CD14-positive monocyte (primary cell): Measurements from ENCODE around the gene RAD50. TPM values are rescaled to one million over a fixed set of nuclear protein-coding genes. Genes with fewer than 3 reads are reported as not detected.

Experiments
- DNase-seq, 3 donors: peaks; one replicate each; pipeline ENCODE4 v3.0.0-alpha.2; 2011 to 2022
- H2AFZ ChIP-seq: 2 replicates; pipeline ENCODE4 v1.6.0; 2012; ENCODE audit warnings: mild to moderate bottlenecking, low read depth, low read length, inconsistent platforms; ENCODE audit not compliant: insufficient read depth, poor library complexity, severe bottlenecking
- H3K27ac ChIP-seq, 2 donors: 1 replicate in 1 of 2; 2 replicates in 1 of 2; pipeline ENCODE4 v1.5.1; 2012 to 2013; ENCODE audit warnings: low read length in 2 of 2, control low read depth in 1 of 2, inconsistent platforms in 1 of 2, low read depth in 1 of 2, mild to moderate bottlenecking in 1 of 2
- H3K27me3 ChIP-seq, 2 donors: one replicate each; pipeline versions ENCODE4 v1.6.0 to v1.6.1; 2011 to 2013; ENCODE audit warnings: low read length in 2 of 2; ENCODE audit not compliant: control insufficient read depth in 2 of 2, insufficient read depth in 2 of 2
- H3K36me3 ChIP-seq, 2 donors: replicated peaks in 1 of 2; 1 replicate in 1 of 2; 2 replicates in 1 of 2; pipeline versions ENCODE4 v1.5.1 to v1.6.1; 2012 to 2013; ENCODE audit warnings: low read length in 2 of 2, control low read depth in 1 of 2, inconsistent platforms in 1 of 2, mild to moderate bottlenecking in 1 of 2; ENCODE audit not compliant: insufficient read depth in 2 of 2, control insufficient read depth in 1 of 2
- H3K4me1 ChIP-seq, 2 donors: 1 replicate in 1 of 2; 2 replicates in 1 of 2; pipeline versions ENCODE4 v1.5.1 to v1.6.1; 2012 to 2013; ENCODE audit warnings: low read length in 2 of 2, control low read depth in 1 of 2, inconsistent platforms in 1 of 2, mild to moderate bottlenecking in 1 of 2, moderate library complexity in 1 of 2; ENCODE audit not compliant: insufficient read depth in 2 of 2, control insufficient read depth in 1 of 2
- H3K4me2 ChIP-seq: replicated peaks from 2 replicates; pipeline ENCODE3; 2012; ENCODE audit warnings: low read length, moderate library complexity, mild to moderate bottlenecking; ENCODE audit not compliant: poor library complexity, severe bottlenecking; ENCODE audit errors: extremely low read depth
- H3K4me3 ChIP-seq, 3 experiments: fragments of 200-600 bp in 1 of 3; sonication (generic) in 1 of 3; replicated peaks in 1 of 3; 1 replicate in 2 of 3; 2 replicates in 1 of 3; pipeline ENCODE4 v1.5.1; 2011 to 2013; ENCODE audit warnings: low read length in 3 of 3, mild to moderate bottlenecking in 3 of 3, control low read depth in 2 of 3, low read depth in 2 of 3, inconsistent platforms in 1 of 3, moderate library complexity in 1 of 3
- H3K79me2 ChIP-seq: 2 replicates; pipeline ENCODE4 v1.6.0; 2012; ENCODE audit warnings: mild to moderate bottlenecking, control low read depth, inconsistent platforms, low read length, moderate library complexity; ENCODE audit not compliant: insufficient read depth
- H3K9ac ChIP-seq: 2 replicates; pipeline ENCODE4 v1.6.0; 2017; ENCODE audit warnings: low read length, mild to moderate bottlenecking; ENCODE audit not compliant: insufficient read depth, poor library complexity, severe bottlenecking
- H3K9me3 ChIP-seq, 2 donors: replicated peaks in 1 of 2; 1 replicate in 1 of 2; 2 replicates in 1 of 2; pipeline versions ENCODE4 v1.5.1 to v1.6.1; 2012 to 2013; ENCODE audit warnings: low read length in 2 of 2, control low read depth in 1 of 2; ENCODE audit not compliant: control insufficient read depth in 1 of 2, insufficient read depth in 1 of 2
- H4K20me1 ChIP-seq: 2 replicates; pipeline ENCODE4 v1.6.0; 2012; ENCODE audit warnings: mild to moderate bottlenecking, low read length, control low read depth, moderate library complexity; ENCODE audit not compliant: insufficient read depth
- H3K27ac Mint-ChIP-seq, 7 donors: one replicate each; pipeline ENCODE4 v1.8.0; 2020; ENCODE audit warnings: mild to moderate bottlenecking in 7 of 7, mixed read lengths in 7 of 7, moderate library complexity in 6 of 7, inconsistent platforms in 2 of 7
- H3K27me3 Mint-ChIP-seq, 3 donors: one replicate each; pipeline ENCODE4 v1.8.0; 2021 to 2022; ENCODE audit warnings: low read depth in 3 of 3, mild to moderate bottlenecking in 3 of 3, mixed read lengths in 3 of 3, moderate library complexity in 3 of 3, inconsistent platforms in 1 of 3
- H3K36me3 Mint-ChIP-seq, 2 donors: one replicate each; pipeline ENCODE4 v1.8.0; 2020; ENCODE audit warnings: mixed read lengths in 2 of 2, inconsistent platforms in 1 of 2, mild to moderate bottlenecking in 1 of 2
- H3K4me1 Mint-ChIP-seq: one replicate; pipeline ENCODE4 v1.8.0; 2020; ENCODE audit warnings: mild to moderate bottlenecking, mixed read lengths
- H3K4me3 Mint-ChIP-seq, 2 donors: one replicate each; pipeline ENCODE4 v1.8.0; 2020; ENCODE audit warnings: mild to moderate bottlenecking in 2 of 2, mixed read lengths in 2 of 2, moderate library complexity in 1 of 2
- H3K9me3 Mint-ChIP-seq, 7 donors: one replicate each; pipeline ENCODE4 v1.8.0; 2020 to 2022; ENCODE audit warnings: mixed read lengths in 7 of 7, mild to moderate bottlenecking in 6 of 7, moderate library complexity in 6 of 7, inconsistent platforms in 2 of 7
- CTCF ChIP-seq: fragments of 200-600 bp; IDR thresholded peaks from one replicate; pipeline ENCODE4 v1.8.0; 2022; ENCODE audit warnings: antibody characterized with exemption, mild to moderate bottlenecking
- WGBS: methylation state at CpG from one replicate; pipeline ENCODE4 v1.1.5; 2013; ENCODE audit warnings: missing lambda C conversion rate; ENCODE audit not compliant: insufficient coverage; 5-methylcytosine and 5-hydroxymethylcytosine counted together
- intact Hi-C, 2 donors: fragments of 100-400 bp; cut with micrococcal nuclease; formaldehyde crosslinking; loops; one replicate each; pipeline versions ENCODE4 v1.15.0 to v1.15.1; 2023
- polyA plus RNA-seq, 3 donors: library from polyadenylated mRNA; depleted of rRNA in 1 of 3; unstranded in 2 of 3; stranded (reverse) in 1 of 3; fragments of 300-500 nt in 2 of 3; fragments of >200 nt in 1 of 3; fragmentation: Illumina TruSeq in 2 of 3; gene quantifications; 1 replicate in 2 of 3; 2 replicates in 1 of 3; pipeline ENCODE4 v1.2.3, GENCODE V29; 2012 to 2021

The RAD50 gene
- polyA plus RNA-seq, 3 donors, result 5.8 to 9.3 (median 8.2) TPM

- peaks cover 14% of the 10 kb centered on the region for H3K4me1 Mint-ChIP-seq
- H3K4me3 Mint-ChIP-seq, result no peak overlapping the region
- intact Hi-C loops, result no loop called here
- Histone ChIP-seq H3K4me1 (peaks cover 16% of the 10 kb centered on the region in 2 donors), H3K27ac (no peak overlapping the region), H3K36me3 (peaks cover 57 to 68% of the 10 kb centered on the region in 2 donors), H3K9me3 (no peaks in the 10 kb centered on the region), H3K27me3 (no peaks in the 10 kb centered on the region), H2AFZ (no peak overlapping the region), H3K9ac (no peak overlapping the region), H3K4me2 (no peak overlapping the region), H3K79me2 (no peaks in the 10 kb centered on the region), H3K4me3 (no peak overlapping the region), H4K20me1 (no peaks in the 10 kb centered on the region)
- H3K36me3 Mint-ChIP-seq, result peaks cover 58 to 59% of the 10 kb centered on the region in 2 donors
- TF ChIP-seq CTCF, result no peak
- no peak overlapping the region for H3K27ac Mint-ChIP-seq
- no peak for DNase-seq
- no peaks in the 10 kb centered on the region for H3K27me3 Mint-ChIP-seq
- WGBS, result 96% methylated on average over 3 of the region's 5 CpGs
- H3K9me3 Mint-ChIP-seq, result peaks cover 0 to 5% (median 0%) of the 10 kb centered on the region in 7 donors
Measured at GRCh38 chr5:132608107-132608506, 51.3 kb downstream of the RAD50 start.

GRCh38 chr5:132611965-132612364 is 55.2 kb downstream of the RAD50 start:
- peaks cover 58 to 92% of the 10 kb centered on the region in 2 donors for H3K36me3 ChIP-seq
- WGBS, result no CpG with 5 or more reads among the region's 2 CpGs

More at GRCh38 chr5:132611965-132612364, 55.2 kb downstream of the RAD50 start:
- no peak overlapping the region for H2AFZ ChIP-seq
- Mint-ChIP-seq H3K36me3 (peaks cover 60 to 67% of the 10 kb centered on the region in 2 donors), H3K27ac (no peak overlapping the region), H3K27me3 (no peaks in the 10 kb centered on the region), H3K4me1 (no peaks in the 10 kb centered on the region), H3K4me3 (no peak overlapping the region), H3K9me3 (peaks cover 0 to 5% (median 0%) of the 10 kb centered on the region in 7 donors)
- H3K9ac ChIP-seq, result no peak overlapping the region
- H3K27ac ChIP-seq, result no peak overlapping the region
- H4K20me1 ChIP-seq, result no peaks in the 10 kb centered on the region
- H3K79me2 ChIP-seq, result no peaks in the 10 kb centered on the region
- no peak for DNase-seq
- no peak for TF ChIP-seq CTCF
- no peaks in the 10 kb centered on the region for H3K4me1 ChIP-seq
- H3K4me2 ChIP-seq, result no peak overlapping the region
- intact Hi-C loops, result no loop called here
- no peak overlapping the region for H3K4me3 ChIP-seq
- no peaks in the 10 kb centered on the region for H3K27me3 ChIP-seq
- H3K9me3 ChIP-seq, result no peaks in the 10 kb centered on the region
